NB4 (cell line): ENCODE data around the gene THSD4.

Experiments used
- CTCF ChIP-seq: IDR thresholded peaks from one replicate; pipeline ENCODE4 v1.5.1; 2012; ENCODE audit warnings: low read depth, low read length
- POLR2A ChIP-seq: IDR thresholded peaks from 2 replicates; pipeline ENCODE4 v1.6.1; 2011; ENCODE audit warnings: mild to moderate bottlenecking; ENCODE audit not compliant: insufficient read length; ENCODE audit errors: extremely low read depth

- TF ChIP-seq CTCF (no peak), POLR2A (no peak)
These were observed 141.8 kb downstream of the THSD4 start for GRCh38 chr15:71256934-71257664.
